HCT116 (cell line): ENCODE data around the gene SEMA4A. TPM values are rescaled to one million over a fixed set of nuclear protein-coding genes. Genes with fewer than 3 reads are reported as not detected.

Experiments used
- ATAC-seq: fragments of 200-7000 bp; cut with Tn5 transposase; 2 replicates; pipeline ENCODE4 v1.9.1; 2020; ENCODE audit warnings: mild to moderate bottlenecking, moderate library complexity
- BruUV-seq: library from RNA; stranded (reverse); fragments of 400-500 nt; replicated peaks from 2 replicates; lab custom pipeline; 2021; lab: Mats Ljungman, UMichigan
- CTCF ChIA-PET: fragments of 300-600 bp; sonication (Branson Sonifier 250); formaldehyde crosslinking; loops from one replicate; lab custom pipeline; 2021; ENCODE audit warnings: antibody characterized with exemption; lab: Charles Lee
- POLR2A ChIA-PET: fragments of 300-600, 350-600 bp; sonication (Branson Sonifier 250); formaldehyde crosslinking; loops from one replicate; lab custom pipeline; 2021; ENCODE audit warnings: antibody characterized with exemption; lab: Charles Lee
- RAD21 ChIA-PET, 2 experiments: fragments of 300-600 bp; sonication (Branson Sonifier 250); formaldehyde crosslinking; loops; one replicate each; lab custom pipeline; 2023; ENCODE audit warnings: low total read pairs in 2 of 2; ENCODE audit not compliant: uncharacterized antibody in 2 of 2, unreplicated experiment in 2 of 2, low non-redundant PET in 1 of 2; lab: Charles Lee
- DNase-seq: peaks from one replicate; pipeline ENCODE4 v3.0.0-alpha.2; 2010; ENCODE audit warnings: low read depth, low spot score
- H2AFZ ChIP-seq: fragments of 200-600 bp; shearing (Covaris generic), sonication (generic); 2 replicates; pipeline ENCODE4 v1.6.1; 2017; ENCODE audit warnings: low read depth, mixed run types, mixed read lengths, antibody characterized with exemption, low read length; ENCODE audit not compliant: poor library complexity, severe bottlenecking
- H3K27ac ChIP-seq: 2 replicates; pipeline ENCODE4 v1.5.1; 2012; ENCODE audit warnings: low read depth, low read length
- H3K27me3 ChIP-seq: fragments of 200-600 bp; sonication (generic); 2 replicates; pipeline ENCODE4 v1.6.1; 2016; ENCODE audit warnings: mixed run types, low read length, mixed read lengths; ENCODE audit not compliant: insufficient read depth
- H3K36me3 ChIP-seq, 2 experiments: fragments of 200-500 bp in 1 of 2; fragments of 200-600 bp in 1 of 2; sonication (Bioruptor generic) in 1 of 2; sonication (generic) in 1 of 2; 2 replicates each; pipeline versions ENCODE4 v1.5.1 to v1.6.1; 2014 to 2016; ENCODE audit warnings: low read length in 2 of 2, inconsistent platforms in 1 of 2, mixed read lengths in 1 of 2, mixed run types in 1 of 2; ENCODE audit not compliant: insufficient read depth in 2 of 2, control insufficient read depth in 1 of 2
- H3K4me1 ChIP-seq, 2 experiments: fragments of 200-600 bp in 1 of 2; sonication (generic) in 1 of 2; 2 replicates each; pipeline versions ENCODE4 v1.5.1 to v1.6.1; 2012 to 2017; ENCODE audit warnings: low read length in 2 of 2, inconsistent platforms in 1 of 2, mild to moderate bottlenecking in 1 of 2, mixed read lengths in 1 of 2, mixed run types in 1 of 2, moderate library complexity in 1 of 2; ENCODE audit not compliant: insufficient read depth in 2 of 2, control insufficient read depth in 1 of 2
- H3K4me2 ChIP-seq: fragments of 200-600 bp; sonication (generic); 2 replicates; pipeline ENCODE4 v1.6.1; 2017; ENCODE audit warnings: mixed run types, low read length, mixed read lengths
- H3K4me3 ChIP-seq, 2 experiments: fragments of 200-600 bp in 1 of 2; sonication (generic) in 1 of 2; replicated peaks in 1 of 2; 2 replicates each; pipeline ENCODE4 v1.5.1; 2011 to 2016; ENCODE audit warnings: low read length in 2 of 2, control low read depth in 1 of 2, low read depth in 1 of 2, mild to moderate bottlenecking in 1 of 2, mixed read lengths in 1 of 2, mixed run types in 1 of 2
- H3K79me2 ChIP-seq: fragments of 200-600 bp; sonication (generic); 2 replicates; pipeline ENCODE4 v1.6.1; 2017; ENCODE audit warnings: mild to moderate bottlenecking, mixed run types, low read length, moderate library complexity, mixed read lengths; ENCODE audit not compliant: insufficient read depth
- H3K9ac ChIP-seq: fragments of 200-600 bp; sonication (generic); 2 replicates; pipeline ENCODE4 v1.6.1; 2016; ENCODE audit warnings: low read length, mixed read lengths
- H3K9me2 ChIP-seq: fragments of 200-600 bp; sonication (generic), shearing (Covaris generic); 2 replicates; pipeline ENCODE4 v1.6.1; 2017; ENCODE audit warnings: mixed run types, mild to moderate bottlenecking, moderate library complexity; ENCODE audit not compliant: insufficient read depth
- H3K9me3 ChIP-seq, 2 experiments: fragments of 200-500 bp in 1 of 2; fragments of 200-600 bp in 1 of 2; sonication (Bioruptor generic) in 1 of 2; sonication (generic) in 1 of 2; 2 replicates each; pipeline ENCODE4 v1.6.1; 2014 to 2017; ENCODE audit warnings: low read length in 2 of 2, mixed read lengths in 2 of 2, inconsistent platforms in 1 of 2, low read depth in 1 of 2, mild to moderate bottlenecking in 1 of 2, mixed run types in 1 of 2, moderate library complexity in 1 of 2; ENCODE audit not compliant: control insufficient read depth in 1 of 2, insufficient read depth in 1 of 2
- H4K20me1 ChIP-seq: fragments of 200-600 bp; sonication (generic), shearing (Covaris generic); 2 replicates; pipeline ENCODE4 v1.6.1; 2017; ENCODE audit warnings: mixed run types, mild to moderate bottlenecking, moderate library complexity; ENCODE audit not compliant: insufficient read depth
- CBX3 ChIP-seq: IDR thresholded peaks from 2 replicates; pipeline ENCODE4 v1.6.1; 2012; ENCODE audit warnings: low read depth
- EGR1 ChIP-seq: IDR thresholded peaks from 2 replicates; pipeline ENCODE4 v1.6.1; 2012; ENCODE audit warnings: low read depth
- ELF1 ChIP-seq: IDR thresholded peaks from 2 replicates; pipeline ENCODE4 v1.6.1; 2012; ENCODE audit warnings: low read depth, borderline replicate concordance
- EZH2 ChIP-seq: fragments of 200-600 bp; sonication (generic); IDR thresholded peaks from 2 replicates; pipeline ENCODE4 v1.6.1; 2017; ENCODE audit warnings: antibody characterized with exemption, mixed run types
- POLR2AphosphoS5 ChIP-seq: IDR thresholded peaks from 2 replicates; pipeline ENCODE4 v1.6.1; 2011; ENCODE audit warnings: mild to moderate bottlenecking, low read depth, low read length, moderate library complexity
- RAD21 ChIP-seq: IDR thresholded peaks from 2 replicates; pipeline ENCODE4 v1.6.1; 2012; ENCODE audit warnings: low read depth, mild to moderate bottlenecking
- REST ChIP-seq: IDR thresholded peaks from 2 replicates; pipeline ENCODE4 v1.6.1; 2012; ENCODE audit warnings: low read depth
- SIN3A ChIP-seq: IDR thresholded peaks from 2 replicates; pipeline ENCODE4 v1.6.1; 2012; ENCODE audit warnings: low read depth
- SRF ChIP-seq: IDR thresholded peaks from 2 replicates; pipeline ENCODE4 v1.6.1; 2012; ENCODE audit warnings: low read depth
- TCF7L2 ChIP-seq: IDR thresholded peaks from 2 replicates; pipeline ENCODE4 v1.7.0; 2011; ENCODE audit warnings: borderline replicate concordance, inconsistent platforms; ENCODE audit not compliant: insufficient read depth, insufficient read length; ENCODE audit errors: extremely low read depth
- ZFX ChIP-seq: fragments of 450-650 bp; IDR thresholded peaks from 2 replicates; pipeline ENCODE4 v1.6.1; 2017
- intact Hi-C: fragments of 100-400 bp; cut with micrococcal nuclease; formaldehyde crosslinking; loops from 2 replicates; pipeline ENCODE4 v1.10.0; 2022
- total RNA-seq: library from RNA; stranded (reverse); gene quantifications from one replicate; pipeline ENCODE4 v1.2.1, GENCODE V29; 2021; ENCODE audit not compliant: unreplicated experiment
- TF ChIP-seq, protein P1 (sequence below): IDR thresholded peaks from 2 replicates; pipeline ENCODE4 v1.6.1; 2011; ENCODE audit warnings: mild to moderate bottlenecking, low read length, moderate library complexity; ENCODE audit not compliant: insufficient replicate concordance; ENCODE audit errors: extremely low read depth
- TF ChIP-seq, protein P2 (sequence below): IDR thresholded peaks from 2 replicates; pipeline ENCODE4 v1.6.1; 2012
- TF ChIP-seq, protein P3 (sequence below), 3 experiments: fragments of 200-600 bp in 1 of 3; sonication (generic) in 1 of 3; IDR thresholded peaks in 2 of 3; conservative IDR thresholded peaks in 1 of 3; 2 replicates each; pipeline ENCODE4 v1.5.1; 2012 to 2017; ENCODE audit warnings: low read depth in 2 of 3, low read length in 2 of 3, antibody characterized with exemption in 1 of 3, borderline replicate concordance in 1 of 3, control low read depth in 1 of 3, mild to moderate bottlenecking in 1 of 3, mixed read lengths in 1 of 3, mixed run types in 1 of 3, moderate library complexity in 1 of 3; ENCODE audit not compliant: insufficient read depth in 1 of 3

SEMA4A gene
- total RNA-seq, 1 experiment from 2014 or later, result 0.39 TPM

- Histone ChIP-seq H3K36me3 (no peaks in the 10 kb centered on the region), H3K9ac (no peak overlapping the region), H3K4me3 (no peak overlapping the region), H3K27ac (no peak overlapping the region), H3K4me1 (no peaks in the 10 kb centered on the region), H3K9me2 (no peaks in the 10 kb centered on the region), H3K27me3 (0 out of 2 replicates have a peak, but pooled peaks cover 6% of the 10 kb centered on the region), H3K4me2 (no peak overlapping the region), H3K9me3 (no peaks in the 10 kb centered on the region), H3K79me2 (no peaks in the 10 kb centered on the region), H4K20me1 (no peaks in the 10 kb centered on the region), H2AFZ (no peak overlapping the region)
- ChIA-PET RAD21 (no interaction called here), POLR2A (interaction anchor here (0.7 kb wide), 1 partner anchor 64 kb away, joined by 3 read pairs; no protein-coding TSS in a partner anchor), CTCF (no interaction called here)
- ATAC-seq (no peak), DNase-seq (no peak)
- BruUV-seq, result no TSS peak
- intact Hi-C loops, result no loop called here
- TF ChIP-seq, protein P1, sequence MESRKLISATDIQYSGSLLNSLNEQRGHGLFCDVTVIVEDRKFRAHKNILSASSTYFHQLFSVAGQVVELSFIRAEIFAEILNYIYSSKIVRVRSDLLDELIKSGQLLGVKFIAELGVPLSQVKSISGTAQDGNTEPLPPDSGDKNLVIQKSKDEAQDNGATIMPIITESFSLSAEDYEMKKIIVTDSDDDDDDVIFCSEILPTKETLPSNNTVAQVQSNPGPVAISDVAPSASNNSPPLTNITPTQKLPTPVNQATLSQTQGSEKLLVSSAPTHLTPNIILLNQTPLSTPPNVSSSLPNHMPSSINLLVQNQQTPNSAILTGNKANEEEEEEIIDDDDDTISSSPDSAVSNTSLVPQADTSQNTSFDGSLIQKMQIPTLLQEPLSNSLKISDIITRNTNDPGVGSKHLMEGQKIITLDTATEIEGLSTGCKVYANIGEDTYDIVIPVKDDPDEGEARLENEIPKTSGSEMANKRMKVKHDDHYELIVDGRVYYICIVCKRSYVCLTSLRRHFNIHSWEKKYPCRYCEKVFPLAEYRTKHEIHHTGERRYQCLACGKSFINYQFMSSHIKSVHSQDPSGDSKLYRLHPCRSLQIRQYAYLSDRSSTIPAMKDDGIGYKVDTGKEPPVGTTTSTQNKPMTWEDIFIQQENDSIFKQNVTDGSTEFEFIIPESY, result no peak
- TF ChIP-seq SRF (no peak), EZH2 (no peak), SIN3A (no peak), EGR1 (no peak), TCF7L2 (no peak), ZFX (no peak), POLR2AphosphoS5 (no peak), CBX3 (no peak), ELF1 (no peak), REST (no peak), RAD21 (no peak)
- TF ChIP-seq, protein P2, sequence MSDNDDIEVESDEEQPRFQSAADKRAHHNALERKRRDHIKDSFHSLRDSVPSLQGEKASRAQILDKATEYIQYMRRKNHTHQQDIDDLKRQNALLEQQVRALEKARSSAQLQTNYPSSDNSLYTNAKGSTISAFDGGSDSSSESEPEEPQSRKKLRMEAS, result no peak
- TF ChIP-seq, protein P3, sequence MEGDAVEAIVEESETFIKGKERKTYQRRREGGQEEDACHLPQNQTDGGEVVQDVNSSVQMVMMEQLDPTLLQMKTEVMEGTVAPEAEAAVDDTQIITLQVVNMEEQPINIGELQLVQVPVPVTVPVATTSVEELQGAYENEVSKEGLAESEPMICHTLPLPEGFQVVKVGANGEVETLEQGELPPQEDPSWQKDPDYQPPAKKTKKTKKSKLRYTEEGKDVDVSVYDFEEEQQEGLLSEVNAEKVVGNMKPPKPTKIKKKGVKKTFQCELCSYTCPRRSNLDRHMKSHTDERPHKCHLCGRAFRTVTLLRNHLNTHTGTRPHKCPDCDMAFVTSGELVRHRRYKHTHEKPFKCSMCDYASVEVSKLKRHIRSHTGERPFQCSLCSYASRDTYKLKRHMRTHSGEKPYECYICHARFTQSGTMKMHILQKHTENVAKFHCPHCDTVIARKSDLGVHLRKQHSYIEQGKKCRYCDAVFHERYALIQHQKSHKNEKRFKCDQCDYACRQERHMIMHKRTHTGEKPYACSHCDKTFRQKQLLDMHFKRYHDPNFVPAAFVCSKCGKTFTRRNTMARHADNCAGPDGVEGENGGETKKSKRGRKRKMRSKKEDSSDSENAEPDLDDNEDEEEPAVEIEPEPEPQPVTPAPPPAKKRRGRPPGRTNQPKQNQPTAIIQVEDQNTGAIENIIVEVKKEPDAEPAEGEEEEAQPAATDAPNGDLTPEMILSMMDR (IDR thresholded peaks at IDR 0.05 in 2 of 3, conservative IDR thresholded peaks at IDR 0.05 in 1 of 3; ENCODE audit: borderline replicate concordance in 1 of 3, insufficient read depth in 1 of 3, low read depth in 2 of 3, low read length in 2 of 3), result no peak
Observed at GRCh38 chr1:156160000-156160742, 6.8 kb downstream of the SEMA4A start.
